H9 (cell line): ENCODE results near the gene PXYLP1. TPM values are rescaled to one million over a fixed set of nuclear protein-coding genes. Genes with fewer than 3 reads are reported as not detected.
A peak's percentile ranks its signal among the peaks of the same experiment; 100 is the strongest.

ENCODE experiments used
- DNase-seq: peaks from one replicate; pipeline ENCODE4 v3.0.0-alpha.2; 2017
- H2AFZ ChIP-seq: one replicate; pipeline ENCODE4 v1.6.1; 2013; ENCODE audit warnings: mild to moderate bottlenecking, low read length, control low read depth, moderate library complexity
- H2AK5ac ChIP-seq: 2 replicates; pipeline ENCODE4 v1.6.1; 2013; ENCODE audit warnings: low read length, control low read depth, mixed read lengths; ENCODE audit not compliant: insufficient read length
- H2BK120ac ChIP-seq: one replicate; pipeline ENCODE4 v1.6.1; 2013; ENCODE audit warnings: low read depth, mild to moderate bottlenecking, low read length, control low read depth, inconsistent platforms; ENCODE audit not compliant: poor library complexity, severe bottlenecking
- H2BK12ac ChIP-seq: 2 replicates; pipeline ENCODE4 v1.6.1; 2013; ENCODE audit warnings: low read length, control low read depth, mixed read lengths, low read depth; ENCODE audit not compliant: insufficient read length
- H2BK15ac ChIP-seq: 2 replicates; pipeline ENCODE4 v1.6.1; 2013; ENCODE audit warnings: low read depth, low read length, control low read depth
- H2BK20ac ChIP-seq: one replicate; pipeline ENCODE4 v1.6.1; 2013; ENCODE audit warnings: low read depth, mild to moderate bottlenecking, low read length, control low read depth, inconsistent platforms; ENCODE audit not compliant: poor library complexity, severe bottlenecking
- H2BK5ac ChIP-seq: 2 replicates; pipeline ENCODE4 v1.6.1; 2013; ENCODE audit warnings: low read length, control low read depth, mixed read lengths; ENCODE audit not compliant: insufficient read length
- H3K14ac ChIP-seq: 2 replicates; pipeline ENCODE4 v1.6.1; 2013; ENCODE audit warnings: low read length, control low read depth; ENCODE audit not compliant: insufficient read depth
- H3K18ac ChIP-seq: 2 replicates; pipeline ENCODE4 v1.6.1; 2013; ENCODE audit warnings: low read depth, mild to moderate bottlenecking, mixed read lengths, low read length, control low read depth; ENCODE audit not compliant: insufficient read length
- H3K23ac ChIP-seq: 2 replicates; pipeline ENCODE4 v1.6.1; 2013; ENCODE audit warnings: low read length, control low read depth, mixed read lengths, low read depth; ENCODE audit not compliant: insufficient read length
- H3K23me2 ChIP-seq: 2 replicates; pipeline ENCODE4 v1.6.1; 2013; ENCODE audit warnings: low read depth, mild to moderate bottlenecking, mixed read lengths, low read length, control low read depth; ENCODE audit not compliant: insufficient read length, poor library complexity, severe bottlenecking
- H3K27ac ChIP-seq: 2 replicates; pipeline ENCODE4 v1.5.1; 2013; ENCODE audit warnings: low read length, control low read depth, mixed read lengths, low read depth; ENCODE audit not compliant: insufficient read length
- H3K27me3 ChIP-seq: 2 replicates; pipeline ENCODE4 v1.6.1; 2013; ENCODE audit warnings: low read length, control low read depth, inconsistent platforms; ENCODE audit not compliant: insufficient read depth
- H3K4ac ChIP-seq: 2 replicates; pipeline ENCODE4 v1.6.1; 2013; ENCODE audit warnings: low read depth, mild to moderate bottlenecking, control low read depth, inconsistent platforms, low read length, moderate library complexity
- H3K4me1 ChIP-seq: 2 replicates; pipeline ENCODE4 v1.6.1; 2013; ENCODE audit warnings: low read length, control low read depth, inconsistent platforms; ENCODE audit not compliant: insufficient read depth
- H3K4me2 ChIP-seq: 2 replicates; pipeline ENCODE4 v1.6.1; 2013; ENCODE audit warnings: low read length, control low read depth, mixed read lengths; ENCODE audit not compliant: insufficient read length, insufficient read depth
- H3K56ac ChIP-seq: 2 replicates; pipeline ENCODE4 v1.6.1; 2013; ENCODE audit warnings: low read depth, mild to moderate bottlenecking, mixed read lengths, low read length, control low read depth; ENCODE audit not compliant: insufficient read length
- H3K79me1 ChIP-seq: 2 replicates; pipeline ENCODE4 v1.6.1; 2013; ENCODE audit warnings: low read depth, mild to moderate bottlenecking, moderate library complexity, low read length, control low read depth, inconsistent platforms; ENCODE audit not compliant: insufficient read depth, poor library complexity, severe bottlenecking
- H3K79me2 ChIP-seq: 2 replicates; pipeline ENCODE4 v1.6.1; 2013; ENCODE audit warnings: low read length, control low read depth, inconsistent platforms; ENCODE audit not compliant: insufficient read depth
- H3K9ac ChIP-seq: 2 replicates; pipeline ENCODE4 v1.6.1; 2013; ENCODE audit warnings: low read length, control low read depth, mixed read lengths; ENCODE audit not compliant: insufficient read length; ENCODE audit errors: extremely low read depth
- H3K9me3 ChIP-seq: one replicate; pipeline ENCODE4 v1.6.1; 2013; ENCODE audit warnings: low read depth, low read length, inconsistent platforms; ENCODE audit not compliant: control insufficient read depth
- H3T11ph ChIP-seq: one replicate; pipeline ENCODE4 v1.6.1; 2013; ENCODE audit warnings: mild to moderate bottlenecking, low read length, control low read depth, inconsistent platforms
- H4K20me1 ChIP-seq: one replicate; pipeline ENCODE4 v1.6.1; 2013; ENCODE audit not compliant: control insufficient read depth, insufficient read length, insufficient read depth
- H4K5ac ChIP-seq: 2 replicates; pipeline ENCODE4 v1.6.1; 2013; ENCODE audit warnings: low read depth, mild to moderate bottlenecking, mixed read lengths, low read length, control low read depth; ENCODE audit not compliant: insufficient read length
- H4K8ac ChIP-seq: replicated peaks from 2 replicates; pipeline ENCODE4 v1.6.1; 2013; ENCODE audit warnings: low read length, control low read depth, mixed read lengths, low read depth; ENCODE audit not compliant: insufficient read length
- H4K91ac ChIP-seq: 2 replicates; pipeline ENCODE4 v1.6.1; 2013; ENCODE audit warnings: low read depth, mild to moderate bottlenecking, moderate library complexity, mixed read lengths, low read length, control low read depth; ENCODE audit not compliant: insufficient read length
- H3K27ac Mint-ChIP-seq, 3 experiments: 2 replicates in 2 of 3; 3 replicates in 1 of 3; pipeline ENCODE4 v1.8.0; 2020 to 2021; ENCODE audit warnings: mixed read lengths in 3 of 3, mild to moderate bottlenecking in 1 of 3, moderate library complexity in 1 of 3
- H3K27me3 Mint-ChIP-seq: 2 replicates; pipeline ENCODE4 v1.8.0; 2021; ENCODE audit warnings: low read depth, mild to moderate bottlenecking, moderate library complexity, mixed read lengths
- H3K36me3 Mint-ChIP-seq, 3 experiments: 2 replicates in 2 of 3; 3 replicates in 1 of 3; pipeline ENCODE4 v1.8.0; 2020 to 2021; ENCODE audit warnings: low read depth in 3 of 3, mixed read lengths in 3 of 3; ENCODE audit not compliant: insufficient read depth in 1 of 3
- H3K4me1 Mint-ChIP-seq, 2 experiments: 2 replicates each; pipeline ENCODE4 v1.8.0; 2020; ENCODE audit warnings: mixed read lengths in 2 of 2
- H3K4me3 Mint-ChIP-seq, 2 experiments: 2 replicates in 1 of 2; 3 replicates in 1 of 2; pipeline ENCODE4 v1.8.0; 2020 to 2021; ENCODE audit warnings: mild to moderate bottlenecking in 2 of 2, mixed read lengths in 2 of 2, moderate library complexity in 1 of 2
- H3K9me3 Mint-ChIP-seq, 2 experiments: 2 replicates in 1 of 2; 3 replicates in 1 of 2; pipeline ENCODE4 v1.8.0; 2020; ENCODE audit warnings: mild to moderate bottlenecking in 2 of 2, mixed read lengths in 2 of 2, moderate library complexity in 1 of 2
- WGBS: extraction: QIAGEN DNeasy Blood & Tissue Kit; methylation state at CpG from one replicate; pipeline ENCODE4 v1.1.7; 2013; ENCODE audit warnings: missing lambda C conversion rate, low lambda C conversion rate, mixed read lengths; ENCODE audit not compliant: insufficient read length; ENCODE audit errors: extremely low coverage; 5-methylcytosine and 5-hydroxymethylcytosine counted together
- total RNA-seq: library from RNA; stranded (reverse); gene quantifications from 2 replicates; pipeline ENCODE4 v1.2.1, GENCODE V29; 2021
- TF ChIP-seq, protein P1 (sequence below): fragments of 200-600 bp; sonication (generic); conservative IDR thresholded peaks from 3 replicates; pipeline ENCODE4 v1.8.0; 2021; ENCODE audit warnings: antibody characterized with exemption, mild to moderate bottlenecking

Gene PXYLP1
- total RNA-seq, 1 experiment from 2014 or later, result 17.9 TPM

DNA sequence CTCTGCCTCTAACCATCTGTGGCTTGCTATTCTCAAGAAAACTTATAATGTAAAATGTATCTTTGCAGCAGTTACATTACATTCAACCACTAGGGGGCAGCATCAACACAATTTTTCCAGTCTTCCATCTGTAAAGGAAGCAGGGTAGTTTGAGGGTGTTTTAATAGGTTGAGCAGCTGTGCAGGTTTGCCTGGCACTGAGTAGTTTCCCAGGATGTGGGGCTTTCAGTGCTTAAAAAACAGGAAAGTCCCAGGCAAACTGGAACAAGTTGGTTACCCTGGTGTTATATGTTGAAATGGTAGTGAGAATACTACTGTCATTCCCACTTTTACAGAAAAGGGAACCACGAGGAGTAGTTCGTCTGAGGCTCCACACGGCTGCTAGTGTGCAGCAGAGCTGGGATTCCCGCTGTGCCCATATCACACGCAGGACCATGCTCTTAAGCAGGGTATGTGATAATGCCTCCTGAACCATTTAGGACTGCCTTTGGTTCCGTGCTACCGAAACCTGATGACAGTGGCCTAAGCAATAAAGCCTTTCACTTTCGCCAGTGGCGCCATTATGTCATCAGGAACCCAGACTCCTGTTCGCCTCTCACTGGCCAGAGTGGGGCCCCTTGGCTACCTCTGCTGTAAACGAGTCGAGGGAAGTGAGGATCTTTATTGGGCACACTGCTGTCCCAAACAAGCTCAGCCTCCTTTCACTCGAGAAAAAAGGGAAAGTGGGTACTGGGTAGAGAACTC, 72.0 kb downstream of the PXYLP1 start:
- Histone ChIP-seq H3K27me3 (no peaks in the 10 kb centered on the region), H3K79me2 (no peaks in the 10 kb centered on the region), H3K27ac (no peak overlapping the region), H2AK5ac (no peak overlapping the region), H2BK120ac (no peak overlapping the region), H3K9ac (no peak overlapping the region), H2AFZ (no peak overlapping the region), H3K4me2 (no peak overlapping the region), H2BK20ac (no peak overlapping the region), H2BK15ac (no peak overlapping the region), H2BK12ac (no peak overlapping the region), H3K4me1 (no peaks in the 10 kb centered on the region), H3K4ac (no peak overlapping the region), H3K9me3 (no peaks in the 10 kb centered on the region), H4K20me1 (no peaks in the 10 kb centered on the region), H4K8ac (no peak overlapping the region), H3K56ac (no peak overlapping the region), H3K79me1 (no peaks in the 10 kb centered on the region), H3K14ac (no peak overlapping the region), H2BK5ac (no peak overlapping the region), H4K5ac (no peak overlapping the region), H3T11ph (no peak overlapping the region), H4K91ac (no peak overlapping the region), H3K23ac (no peak overlapping the region), H3K18ac (no peak overlapping the region), H3K23me2 (no peaks in the 10 kb centered on the region)
- Mint-ChIP-seq H3K9me3 (peaks cover 4 to 6% of the 10 kb centered on the region in 2 experiments), H3K4me1 (peaks cover under 1 to 8% of the 10 kb centered on the region in 2 experiments; a peak in 2 of 4 replicates), H3K27ac (no peak overlapping the region), H3K27me3 (peaks cover 22% of the 10 kb centered on the region), H3K36me3 (peaks cover 4 to 7% (median 6%) of the 10 kb centered on the region in 3 experiments), H3K4me3 (no peak overlapping the region)
- TF ChIP-seq, protein P1, sequence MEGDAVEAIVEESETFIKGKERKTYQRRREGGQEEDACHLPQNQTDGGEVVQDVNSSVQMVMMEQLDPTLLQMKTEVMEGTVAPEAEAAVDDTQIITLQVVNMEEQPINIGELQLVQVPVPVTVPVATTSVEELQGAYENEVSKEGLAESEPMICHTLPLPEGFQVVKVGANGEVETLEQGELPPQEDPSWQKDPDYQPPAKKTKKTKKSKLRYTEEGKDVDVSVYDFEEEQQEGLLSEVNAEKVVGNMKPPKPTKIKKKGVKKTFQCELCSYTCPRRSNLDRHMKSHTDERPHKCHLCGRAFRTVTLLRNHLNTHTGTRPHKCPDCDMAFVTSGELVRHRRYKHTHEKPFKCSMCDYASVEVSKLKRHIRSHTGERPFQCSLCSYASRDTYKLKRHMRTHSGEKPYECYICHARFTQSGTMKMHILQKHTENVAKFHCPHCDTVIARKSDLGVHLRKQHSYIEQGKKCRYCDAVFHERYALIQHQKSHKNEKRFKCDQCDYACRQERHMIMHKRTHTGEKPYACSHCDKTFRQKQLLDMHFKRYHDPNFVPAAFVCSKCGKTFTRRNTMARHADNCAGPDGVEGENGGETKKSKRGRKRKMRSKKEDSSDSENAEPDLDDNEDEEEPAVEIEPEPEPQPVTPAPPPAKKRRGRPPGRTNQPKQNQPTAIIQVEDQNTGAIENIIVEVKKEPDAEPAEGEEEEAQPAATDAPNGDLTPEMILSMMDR, result peak; percentile 87
- DNase-seq, result no peak
- no CpG with 5 or more reads among the region's 13 CpGs for WGBS
